Nephron progenitor cell (in vitro differentiated cells): Measurements from ENCODE around the gene NMB.
"Not testable (repeated sequence)": the region's sequence is repeated elsewhere in the genome, so short reads cannot be mapped to it uniquely, and the experiment has no call there.

ENCODE experiments used
- DNase-seq: peaks from one replicate; pipeline ENCODE4 v3.0.0; 2021
- H3K27ac Mint-ChIP-seq: 2 replicates; pipeline ENCODE4 v1.8.0; 2021; ENCODE audit warnings: mild to moderate bottlenecking, moderate library complexity, mixed read lengths
- H3K27me3 Mint-ChIP-seq: 2 replicates; pipeline ENCODE4 v1.8.0; 2021; ENCODE audit warnings: mild to moderate bottlenecking, low read depth, mixed read lengths; ENCODE audit not compliant: poor library complexity
- H3K36me3 Mint-ChIP-seq: 2 replicates; pipeline ENCODE4 v1.8.0; 2021; ENCODE audit warnings: low read depth, mixed read lengths
- H3K4me1 Mint-ChIP-seq: 2 replicates; pipeline ENCODE4 v1.8.0; 2021; ENCODE audit warnings: mixed read lengths
- H3K4me3 Mint-ChIP-seq: 2 replicates; pipeline ENCODE4 v1.8.0; 2021; ENCODE audit warnings: mild to moderate bottlenecking, moderate library complexity, mixed read lengths
- H3K9me3 Mint-ChIP-seq: 2 replicates; pipeline ENCODE4 v1.8.0; 2021; ENCODE audit warnings: mild to moderate bottlenecking, moderate library complexity, mixed read lengths
- TF ChIP-seq, protein P1 (sequence below): fragments of 200-600 bp; sonication (generic); IDR thresholded peaks from 2 replicates; pipeline ENCODE4 v1.5.0; 2021; ENCODE audit warnings: antibody characterized with exemption

Gene NMB

DNA sequence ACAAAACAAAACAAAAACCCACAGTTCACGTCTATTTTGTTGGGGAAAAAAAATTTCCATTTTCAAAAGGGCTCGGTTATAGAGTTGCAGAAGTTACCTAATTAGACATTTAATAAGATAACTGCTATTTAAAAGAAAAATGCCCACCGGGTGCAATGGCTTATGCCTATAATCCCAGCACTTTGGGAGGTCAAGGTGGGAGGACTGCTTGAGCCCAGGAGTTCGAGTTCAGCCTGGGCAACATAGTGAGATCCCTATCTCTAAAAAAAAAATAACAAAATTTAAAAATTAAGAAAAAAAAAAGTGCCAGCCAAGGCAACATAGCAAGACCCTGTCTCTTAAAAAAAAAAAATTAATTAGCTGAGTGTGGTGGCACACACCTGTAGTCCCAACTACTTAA lies 38.8 kb upstream of the NMB start:
- H3K4me1 Mint-ChIP-seq, result no peaks in the 10 kb centered on the region
- H3K4me3 Mint-ChIP-seq, result no peak overlapping the region
- H3K9me3 Mint-ChIP-seq, result no peaks in the 10 kb centered on the region
- no peak for DNase-seq
- TF ChIP-seq, protein P1, sequence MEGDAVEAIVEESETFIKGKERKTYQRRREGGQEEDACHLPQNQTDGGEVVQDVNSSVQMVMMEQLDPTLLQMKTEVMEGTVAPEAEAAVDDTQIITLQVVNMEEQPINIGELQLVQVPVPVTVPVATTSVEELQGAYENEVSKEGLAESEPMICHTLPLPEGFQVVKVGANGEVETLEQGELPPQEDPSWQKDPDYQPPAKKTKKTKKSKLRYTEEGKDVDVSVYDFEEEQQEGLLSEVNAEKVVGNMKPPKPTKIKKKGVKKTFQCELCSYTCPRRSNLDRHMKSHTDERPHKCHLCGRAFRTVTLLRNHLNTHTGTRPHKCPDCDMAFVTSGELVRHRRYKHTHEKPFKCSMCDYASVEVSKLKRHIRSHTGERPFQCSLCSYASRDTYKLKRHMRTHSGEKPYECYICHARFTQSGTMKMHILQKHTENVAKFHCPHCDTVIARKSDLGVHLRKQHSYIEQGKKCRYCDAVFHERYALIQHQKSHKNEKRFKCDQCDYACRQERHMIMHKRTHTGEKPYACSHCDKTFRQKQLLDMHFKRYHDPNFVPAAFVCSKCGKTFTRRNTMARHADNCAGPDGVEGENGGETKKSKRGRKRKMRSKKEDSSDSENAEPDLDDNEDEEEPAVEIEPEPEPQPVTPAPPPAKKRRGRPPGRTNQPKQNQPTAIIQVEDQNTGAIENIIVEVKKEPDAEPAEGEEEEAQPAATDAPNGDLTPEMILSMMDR, result no peak
- no peaks in the 10 kb centered on the region for H3K27me3 Mint-ChIP-seq
- H3K27ac Mint-ChIP-seq, result no peak overlapping the region
- H3K36me3 Mint-ChIP-seq, result peaks cover 32% of the 10 kb centered on the region

DNA sequence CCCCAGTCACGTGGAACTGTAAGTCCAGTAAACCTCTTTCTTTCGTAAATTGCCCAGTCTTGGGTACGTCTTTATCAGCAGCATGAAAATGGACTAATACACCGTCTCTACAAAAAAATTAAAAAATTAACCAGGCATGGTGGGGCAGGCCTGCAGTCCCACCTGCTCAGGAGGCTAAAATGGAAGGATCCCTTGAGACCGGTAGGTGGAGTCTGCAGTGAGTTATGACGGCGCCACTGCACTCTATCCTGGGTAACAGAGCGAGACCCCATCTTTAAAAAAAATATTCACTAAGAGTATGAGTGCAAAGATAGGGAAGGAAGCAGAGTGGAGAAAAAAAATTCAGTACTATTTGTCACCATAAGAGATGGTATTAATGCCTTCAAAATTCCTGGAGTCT lies 32.3 kb upstream of the NMB start:
- Mint-ChIP-seq H3K4me1 (no peaks in the 10 kb centered on the region), H3K27ac (no peak overlapping the region), H3K4me3 (no peak overlapping the region), H3K36me3 (peaks cover 69% of the 10 kb centered on the region), H3K27me3 (no peaks in the 10 kb centered on the region), H3K9me3 (peaks cover 4% of the 10 kb centered on the region)
- DNase-seq, result no peak
- TF ChIP-seq, protein P1, result no peak

DNA sequence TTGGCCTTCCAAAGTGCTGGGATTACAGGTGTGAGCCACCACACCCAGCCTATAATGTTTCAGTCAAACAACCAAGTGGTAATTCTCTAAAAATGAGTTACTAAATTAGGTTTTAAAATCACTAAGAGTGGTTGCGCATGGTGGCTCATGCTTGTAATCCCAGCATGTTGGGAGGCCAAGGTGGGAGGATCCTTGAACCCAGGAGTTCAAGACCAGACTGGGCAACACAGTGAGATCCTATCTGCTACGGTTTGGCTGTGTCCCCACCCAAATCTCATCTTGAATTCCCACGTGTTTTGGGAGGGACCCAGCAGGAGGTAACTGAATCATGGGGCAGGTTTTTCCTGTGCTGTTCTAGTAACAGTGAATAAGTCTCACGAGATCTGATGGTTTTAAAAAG lies 31.9 kb upstream of the NMB start:
- H3K27ac Mint-ChIP-seq, result no peak overlapping the region
- peaks cover 4% of the 10 kb centered on the region for H3K9me3 Mint-ChIP-seq
- no peak overlapping the region for H3K4me3 Mint-ChIP-seq
- H3K4me1 Mint-ChIP-seq, result no peaks in the 10 kb centered on the region
- TF ChIP-seq, protein P1, result no peak
- H3K27me3 Mint-ChIP-seq, result no peaks in the 10 kb centered on the region
- DNase-seq, result no peak
- H3K36me3 Mint-ChIP-seq, result peaks cover 74% of the 10 kb centered on the region

DNA sequence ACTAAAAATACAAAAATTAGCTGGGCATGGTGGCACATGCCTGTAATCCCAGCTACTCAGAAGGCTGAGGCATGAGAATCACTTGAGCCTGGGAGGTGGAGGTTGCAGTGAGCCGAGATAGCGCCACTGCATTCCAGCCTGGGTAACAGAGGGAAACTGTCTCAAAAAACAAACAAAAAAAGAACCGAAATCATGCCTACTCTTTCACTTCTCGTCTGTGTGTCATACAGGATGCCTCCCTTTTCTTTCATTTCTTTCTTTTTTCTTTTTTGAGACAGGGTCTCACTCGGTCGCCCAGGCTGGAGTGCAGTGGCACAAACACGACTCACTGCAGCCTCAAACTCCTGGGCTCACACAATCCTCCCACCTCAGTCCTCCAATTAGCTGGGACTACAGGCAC lies 28.4 kb upstream of the NMB start:
- not testable (repeated sequence) for H3K9me3 Mint-ChIP-seq, H3K27me3 Mint-ChIP-seq, H3K4me3 Mint-ChIP-seq, DNase-seq, H3K27ac Mint-ChIP-seq, H3K4me1 Mint-ChIP-seq
- H3K36me3 Mint-ChIP-seq, result peaks cover 88% of the 10 kb centered on the region

DNA sequence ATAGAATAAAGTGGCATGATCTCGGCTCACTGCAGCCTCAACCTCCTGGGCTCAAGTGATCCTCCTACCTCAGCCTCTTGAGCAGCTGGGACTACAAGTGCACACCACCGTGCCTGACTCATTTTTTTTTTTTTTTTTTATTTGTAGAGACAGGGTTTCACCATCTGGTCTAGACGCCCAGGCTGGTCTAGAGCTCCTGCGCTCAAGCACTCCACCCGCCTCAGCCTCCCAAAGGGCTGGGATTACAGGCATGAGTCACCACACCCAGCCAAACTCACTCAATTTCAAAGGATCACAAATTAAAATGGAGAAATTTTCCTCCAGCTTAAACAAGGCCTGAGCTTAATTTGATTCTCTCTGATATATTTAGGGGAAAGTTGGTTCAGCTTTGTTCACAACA lies 27.3 kb upstream of the NMB start:
- DNase-seq, result no peak
- no peak overlapping the region for H3K27ac Mint-ChIP-seq
- no peak overlapping the region for H3K4me3 Mint-ChIP-seq
- no peaks in the 10 kb centered on the region for H3K27me3 Mint-ChIP-seq
- no peaks in the 10 kb centered on the region for H3K4me1 Mint-ChIP-seq
- H3K36me3 Mint-ChIP-seq, result peaks cover 88% of the 10 kb centered on the region
- TF ChIP-seq, protein P1, result no peak
- peaks cover 3% of the 10 kb centered on the region for H3K9me3 Mint-ChIP-seq

DNA sequence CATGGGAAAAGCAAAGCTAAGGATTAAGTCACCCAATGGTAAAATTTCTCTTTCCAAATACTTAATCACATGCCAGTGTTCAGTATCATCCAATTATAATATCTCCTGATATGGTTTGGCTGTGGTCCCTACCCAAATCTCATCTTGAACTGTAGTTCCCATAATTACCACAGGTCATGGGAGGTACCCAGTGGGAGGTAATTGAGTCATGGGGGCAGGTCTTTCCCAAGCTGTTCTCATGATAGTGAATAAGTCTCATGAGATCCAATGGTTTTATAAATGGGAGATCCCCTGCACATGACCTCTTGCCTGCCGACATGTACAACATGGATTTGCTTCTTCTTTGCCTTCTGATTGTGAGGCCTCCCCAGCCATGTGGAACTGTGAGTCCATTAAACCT lies 26.1 kb upstream of the NMB start:
- no peak for DNase-seq
- Mint-ChIP-seq H3K27me3 (no peaks in the 10 kb centered on the region), H3K36me3 (peaks cover 91% of the 10 kb centered on the region), H3K9me3 (no peaks in the 10 kb centered on the region), H3K27ac (no peak overlapping the region), H3K4me3 (no peak overlapping the region), H3K4me1 (no peaks in the 10 kb centered on the region)
- TF ChIP-seq, protein P1, result no peak

DNA sequence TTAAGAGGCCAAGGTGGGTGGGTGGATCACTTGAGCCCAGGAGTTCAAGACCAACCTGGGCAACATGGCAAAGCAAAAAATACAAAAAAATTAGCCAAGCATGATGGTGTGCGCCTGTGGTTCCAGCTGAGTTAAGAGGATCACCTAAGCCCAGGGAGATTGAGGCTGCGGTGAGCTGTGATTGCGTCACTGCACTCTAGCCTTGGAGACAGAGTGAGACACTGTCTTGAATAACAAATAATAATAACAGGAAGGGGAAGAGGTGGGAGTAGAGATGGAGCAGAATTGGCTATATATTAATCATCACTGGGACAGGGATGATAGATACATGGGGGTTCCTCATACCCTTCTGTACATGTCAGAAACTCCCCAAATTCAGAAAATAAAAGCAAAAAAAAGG lies 23.8 kb upstream of the NMB start:
- no peak overlapping the region for H3K27ac Mint-ChIP-seq

More for the DNA sequence above, 23.8 kb upstream of the NMB start:
- no peaks in the 10 kb centered on the region for H3K27me3 Mint-ChIP-seq
- no peaks in the 10 kb centered on the region for H3K4me1 Mint-ChIP-seq
- H3K36me3 Mint-ChIP-seq, result peaks cover 88% of the 10 kb centered on the region
- TF ChIP-seq, protein P1, result no peak
- no peaks in the 10 kb centered on the region for H3K9me3 Mint-ChIP-seq
- DNase-seq, result no peak
- H3K4me3 Mint-ChIP-seq, result no peak overlapping the region
